ENCODE measurements around the gene GRIN1.

Gene GRIN1

GRCh38 chr9:137167747-137168572, 29.0 kb downstream of the GRIN1 start:
- TF ChIP-seq CTCF (IDR thresholded peaks at IDR 0.05) = no peak

GRCh38 chr9:137168573-137168903, 29.6 kb downstream of the GRIN1 start:
- no peak for TF ChIP-seq CTCF (IDR thresholded peaks at IDR 0.05)

GRCh38 chr9:137168904-137169856, 30.2 kb downstream of the GRIN1 start:
- no peak for TF ChIP-seq CTCF (IDR thresholded peaks at IDR 0.05)

GRCh38 chr9:137169896-137170358, 31.0 kb downstream of the GRIN1 start, which contains the start of gene LRRC26:
Gene LRRC26, minus strand, starts transcription at chr9:137170051. Its CDS starts 108 bp downstream, at chr9:137169943.
- no peak for TF ChIP-seq CTCF (IDR thresholded peaks at IDR 0.05)

- TF ChIP-seq CTCF (IDR thresholded peaks at IDR 0.05) = no peak
Measured at GRCh38 chr9:137170486-137171148, 31.7 kb downstream of the GRIN1 start.

- TF ChIP-seq CTCF (IDR thresholded peaks at IDR 0.05) = no peak
Measured at GRCh38 chr9:137171149-137171900, 32.4 kb downstream of the GRIN1 start.

Measured in LNCAP (cell line).